MCF 10A (cell line): ENCODE measurements around the gene FAM13A. TPM values are rescaled to one million over a fixed set of nuclear protein-coding genes. Genes with fewer than 3 reads are reported as not detected.
"Not testable (repeated sequence)": the region's sequence is repeated elsewhere in the genome, so short reads cannot be mapped to it uniquely, and the experiment has no call there.

Experiments used
- BruUV-seq: library from RNA; stranded (reverse); fragments of 400-500 nt; replicated peaks from 2 replicates; lab custom pipeline; 2021; lab: Mats Ljungman, UMichigan
- CTCF ChIA-PET: fragments of 300-600 bp; sonication (Branson Sonifier 250); formaldehyde crosslinking; extraction: SDS; loops from one replicate; lab custom pipeline; 2021; ENCODE audit warnings: antibody characterized with exemption, inconsistent platforms; lab: Yijun Ruan, JAX
- POLR2A ChIA-PET: fragments of 300-600, 350-650 bp; sonication (Branson Sonifier 250); formaldehyde crosslinking; extraction: SDS; loops from one replicate; lab custom pipeline; 2020; ENCODE audit warnings: antibody characterized with exemption, inconsistent platforms; lab: Yijun Ruan, JAX
- DNase-seq: peaks from one replicate; pipeline ENCODE4 v3.0.0-alpha.2; 2018; ENCODE audit not compliant: unreplicated experiment
- H3K27ac Mint-ChIP-seq: one replicate; pipeline ENCODE4 v1.8.0; 2022; ENCODE audit warnings: mild to moderate bottlenecking, low read depth, mixed read lengths; ENCODE audit not compliant: unreplicated experiment
- H3K27me3 Mint-ChIP-seq: one replicate; pipeline ENCODE4 v1.8.0; 2022; ENCODE audit warnings: mixed read lengths; ENCODE audit not compliant: insufficient read depth, unreplicated experiment
- H3K36me3 Mint-ChIP-seq: one replicate; pipeline ENCODE4 v1.8.0; 2022; ENCODE audit warnings: mild to moderate bottlenecking, moderate library complexity, mixed read lengths; ENCODE audit not compliant: insufficient read depth, unreplicated experiment
- H3K4me1 Mint-ChIP-seq: one replicate; pipeline ENCODE4 v1.8.0; 2022; ENCODE audit warnings: mixed read lengths; ENCODE audit not compliant: insufficient read depth, unreplicated experiment
- H3K4me3 Mint-ChIP-seq: one replicate; pipeline ENCODE4 v1.8.0; 2022; ENCODE audit warnings: mild to moderate bottlenecking, moderate library complexity, mixed read lengths; ENCODE audit not compliant: unreplicated experiment
- H3K9me3 Mint-ChIP-seq: one replicate; pipeline ENCODE4 v1.8.0; 2022; ENCODE audit warnings: mixed read lengths; ENCODE audit not compliant: unreplicated experiment
- CTCF ChIP-seq: fragments of 200-600 bp; IDR thresholded peaks from one replicate; pipeline ENCODE4 v1.8.0; 2022; ENCODE audit warnings: antibody characterized with exemption, mild to moderate bottlenecking; ENCODE audit not compliant: unreplicated experiment
- intact Hi-C: fragments of 100-400 bp; cut with micrococcal nuclease; formaldehyde crosslinking; loops from 2 replicates; pipeline ENCODE4 v1.14.1; 2022
- total RNA-seq: library from RNA; stranded (reverse); gene quantifications from 2 replicates; pipeline ENCODE4 v1.2.3, GENCODE V29; 2022

FAM13A gene
- total RNA-seq, 1 experiment from 2014 or later, result 11.1 TPM

- BruUV-seq, result no TSS peak
- CTCF ChIA-PET, result no interaction called here
- H3K9me3 Mint-ChIP-seq, result no peaks in the 10 kb centered on the region
- H3K27me3 Mint-ChIP-seq, result no peaks in the 10 kb centered on the region
- DNase-seq, result no peak
- no peak overlapping the region for H3K4me3 Mint-ChIP-seq
- H3K27ac Mint-ChIP-seq, result no peak overlapping the region
- POLR2A ChIA-PET, result no interaction called here
- TF ChIP-seq CTCF, result no peak
- intact Hi-C loops, result no loop called here
- H3K36me3 Mint-ChIP-seq, result peaks cover 24% of the 10 kb centered on the region
- peaks cover 5% of the 10 kb centered on the region for H3K4me1 Mint-ChIP-seq
Observed at GRCh38 chr4:88927420-88927819, 129.6 kb downstream of the FAM13A start.

- no peak for TF ChIP-seq CTCF
- intact Hi-C loops, result no loop called here
- DNase-seq, result no peak
- Mint-ChIP-seq H3K27ac (no peak overlapping the region), H3K4me3 (no peak overlapping the region), H3K4me1 (no peaks in the 10 kb centered on the region), H3K9me3 (no peaks in the 10 kb centered on the region), H3K36me3 (no peaks in the 10 kb centered on the region), H3K27me3 (no peaks in the 10 kb centered on the region)
- CTCF ChIA-PET, result interaction anchor here (0.6 kb wide), 1 partner anchor 38 kb away, joined by 3 read pairs; no protein-coding TSS in a partner anchor
- POLR2A ChIA-PET, result interaction anchor here (0.5 kb wide), 1 partner anchor 1428 kb away, joined by 3 read pairs; no protein-coding TSS in a partner anchor
- no TSS peak for BruUV-seq
Observed at GRCh38 chr4:88919056-88919455, 137.9 kb downstream of the FAM13A start.

- H3K4me1 Mint-ChIP-seq, H3K9me3 Mint-ChIP-seq, H3K27ac Mint-ChIP-seq, H3K36me3 Mint-ChIP-seq, DNase-seq, CTCF ChIA-PET, BruUV-seq, intact Hi-C loops, H3K4me3 Mint-ChIP-seq, H3K27me3 Mint-ChIP-seq: not testable (repeated sequence)
- POLR2A ChIA-PET, result interaction anchor here (0.7 kb wide), 1 partner anchor 38 kb away, joined by 4 read pairs; no protein-coding TSS in a partner anchor
Observed at GRCh38 chr4:88913181-88913580, 143.8 kb downstream of the FAM13A start.

GRCh38 chr4:88911246-88912212 lies 145.5 kb downstream of the FAM13A start:
- Mint-ChIP-seq H3K27ac (no peak overlapping the region), H3K36me3 (no peaks in the 10 kb centered on the region), H3K4me1 (no peaks in the 10 kb centered on the region), H3K4me3 (no peak overlapping the region), H3K27me3 (no peaks in the 10 kb centered on the region), H3K9me3 (no peaks in the 10 kb centered on the region)
- ChIA-PET CTCF (interaction anchor here (0.6 to 1.3 kb wide), 4 partner anchors 21 to 172 kb away, joined by 3 read pairs; no protein-coding TSS in a partner anchor), POLR2A (interaction anchor here (0.6 kb wide), 1 partner anchor 81 kb away, joined by 3 read pairs; no protein-coding TSS in a partner anchor)
- no peak for DNase-seq
- TF ChIP-seq CTCF, result no peak
- no TSS peak for BruUV-seq
- intact Hi-C loops, result no loop called here
